ENCODE measurements around the gene CDHR5.

CDHR5 gene

DNA sequence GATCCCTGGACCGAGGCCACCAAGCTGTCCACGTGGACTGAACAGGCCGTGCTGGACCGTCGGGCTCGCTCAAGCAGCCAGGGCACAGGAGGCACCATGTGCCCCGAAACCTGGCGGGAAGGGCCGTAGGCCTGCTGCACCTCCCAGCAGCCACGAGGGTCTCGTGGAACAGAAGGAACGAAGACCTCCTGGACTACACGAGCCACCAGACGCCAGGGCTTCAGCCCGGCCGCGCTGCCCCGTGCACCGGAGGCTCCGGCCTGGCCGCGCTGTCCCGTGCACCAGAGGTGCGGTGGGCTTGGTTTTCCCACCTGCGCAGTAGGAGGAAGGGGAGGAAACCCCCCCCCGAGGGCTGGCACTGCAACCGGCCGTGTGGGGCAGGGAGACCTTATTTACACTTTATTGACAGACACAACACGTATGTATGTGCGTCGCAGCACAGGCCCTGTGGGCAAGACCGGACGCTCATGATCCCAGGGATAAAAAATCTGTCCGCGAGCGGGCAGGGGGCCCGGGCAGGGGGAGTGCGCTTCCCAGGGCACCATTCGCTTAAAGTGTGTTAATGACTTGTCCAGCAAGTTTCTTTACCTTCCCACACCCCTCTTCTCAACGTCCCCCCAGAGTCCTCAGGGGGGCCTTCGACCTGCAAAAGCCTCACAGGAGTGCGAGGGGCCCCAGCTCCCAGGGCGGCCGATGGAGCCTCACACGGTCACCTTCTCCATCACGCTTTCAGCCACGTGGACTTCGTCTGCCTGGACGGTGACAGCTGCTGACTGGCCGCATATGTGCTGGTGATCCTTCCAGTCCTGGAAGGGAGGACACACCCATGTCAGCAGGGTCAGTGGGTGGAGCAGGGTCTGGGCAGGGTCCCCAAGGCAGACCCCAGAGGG, 19.3 kb upstream of the CDHR5 start:
- no peak for DNase-seq

- no peak for DNase-seq
These were observed 18.6 kb upstream of the CDHR5 start for GRCh38 chr11:643366-643765.

GRCh38 chr11:641806-642370, 17.1 kb upstream of the CDHR5 start:
- DNase-seq, result no peak

GRCh38 chr11:640021-640706, 15.4 kb upstream of the CDHR5 start:
- no peak for DNase-seq

GRCh38 chr11:639332-639955, 14.7 kb upstream of the CDHR5 start:
- no peak for DNase-seq

DNA sequence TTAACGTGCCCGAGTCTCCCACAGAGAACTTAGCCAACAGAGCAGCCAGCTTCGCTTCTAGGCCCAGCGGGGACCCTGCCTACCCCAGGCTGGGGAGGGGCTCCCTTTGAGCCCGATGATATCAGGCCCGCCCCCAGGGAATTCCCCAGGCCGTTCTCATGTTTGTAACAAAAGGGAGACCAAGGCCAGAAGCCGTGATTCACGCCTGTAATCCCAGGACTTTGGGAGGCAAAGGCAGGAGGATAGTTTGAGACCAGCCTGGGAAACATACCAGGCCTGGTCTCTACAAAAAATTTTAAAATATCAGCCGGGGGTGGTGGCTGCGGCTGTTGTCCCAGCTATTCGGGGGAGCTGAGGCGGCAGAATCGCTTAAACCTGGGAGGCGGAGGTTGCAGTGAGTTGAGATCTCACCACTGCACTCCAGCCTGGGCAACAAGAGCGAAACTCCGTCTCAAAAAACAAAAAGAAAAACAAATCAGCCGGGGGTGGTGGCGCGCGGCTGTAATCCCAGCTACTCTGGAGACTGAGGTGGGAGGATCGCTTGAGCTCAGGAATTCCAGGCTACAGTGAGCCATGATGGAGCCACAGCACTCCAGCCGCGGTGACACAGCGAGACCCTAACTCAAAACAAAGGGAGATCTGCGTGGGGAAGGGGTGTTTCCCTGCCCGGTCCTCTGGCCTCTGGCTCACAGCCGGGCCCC, 14.0 kb upstream of the CDHR5 start:
- no peak for DNase-seq

DNA sequence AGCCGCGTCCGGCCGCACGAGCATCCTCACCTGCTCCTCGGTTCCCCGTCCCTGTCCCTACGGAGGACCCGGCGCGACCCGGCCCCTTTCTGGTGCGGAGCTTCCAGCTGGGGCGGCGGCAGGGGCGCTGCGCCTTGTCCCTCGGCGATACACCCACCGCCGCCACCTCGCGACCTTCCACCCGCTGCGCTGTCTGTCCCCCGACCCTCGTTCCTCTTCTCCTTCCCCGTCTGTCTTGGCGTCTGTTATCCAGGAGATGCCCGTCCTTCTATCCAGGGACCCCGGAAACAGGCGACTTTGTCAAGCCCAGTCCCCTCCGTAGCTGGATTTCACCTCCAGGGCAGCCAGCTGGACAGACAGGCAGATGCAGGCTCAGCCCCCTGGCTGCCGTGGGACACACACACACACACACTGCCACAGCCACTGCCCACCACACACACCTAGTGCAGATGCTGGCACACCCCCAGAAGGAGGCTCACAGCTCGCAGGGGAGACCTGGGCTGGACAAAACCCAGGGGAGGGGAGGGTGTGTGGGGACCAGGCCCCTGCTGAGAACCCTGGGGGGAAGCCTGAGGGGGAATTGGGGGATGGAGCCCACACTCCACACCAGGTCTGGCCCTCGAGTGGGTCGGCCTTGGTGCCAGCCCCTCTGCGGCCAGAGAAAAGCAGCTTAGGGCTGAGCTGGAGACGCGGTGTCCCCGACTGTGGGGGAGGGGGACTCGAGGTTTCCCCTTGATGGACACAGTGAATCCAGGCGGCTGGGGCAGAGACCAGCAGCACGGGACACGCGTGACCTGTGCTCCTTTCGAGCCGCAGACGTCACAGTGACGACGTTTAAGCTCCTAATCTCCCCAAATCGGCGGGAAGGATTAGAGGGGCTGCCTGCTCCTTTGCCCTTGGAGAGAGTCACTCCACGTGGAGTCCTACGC, 13.1 kb upstream of the CDHR5 start:
- DNase-seq, result no peak

- no peak for DNase-seq
These were observed 12.5 kb upstream of the CDHR5 start for GRCh38 chr11:637333-637592.

- no peak for DNase-seq
These were observed 12.0 kb upstream of the CDHR5 start, which contains the start of gene DRD4 for GRCh38 chr11:636511-637332. Gene DRD4 (plus strand): TSS chr11:637269. CDS start chr11:637305, 36 bp downstream.

- DNase-seq, result no peak
These were observed 11.3 kb upstream of the CDHR5 start for GRCh38 chr11:635945-636510.

DNA sequence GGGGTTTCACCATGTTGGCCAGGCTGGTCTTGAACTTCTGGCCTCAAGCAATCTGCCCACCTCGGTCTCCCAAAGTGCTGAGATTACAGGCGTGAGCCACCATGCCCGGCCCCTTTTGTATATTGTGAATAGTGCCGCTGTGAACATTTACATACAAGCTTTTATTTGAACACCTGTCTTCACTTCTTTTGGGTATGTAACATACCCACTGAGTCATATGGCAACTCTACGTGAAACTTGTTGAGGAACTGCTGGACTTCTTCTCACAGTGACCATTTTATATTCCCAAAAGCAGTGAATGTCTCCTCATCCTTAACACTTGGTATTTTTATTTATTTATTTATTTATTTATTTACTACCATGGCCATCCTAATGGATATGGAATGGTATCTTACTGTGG, 6.1 kb upstream of the CDHR5 start:
- DNase-seq, result no peak

GRCh38 chr11:629237-629583, 4.5 kb upstream of the CDHR5 start:
- peak; percentile 38 for DNase-seq

DNA sequence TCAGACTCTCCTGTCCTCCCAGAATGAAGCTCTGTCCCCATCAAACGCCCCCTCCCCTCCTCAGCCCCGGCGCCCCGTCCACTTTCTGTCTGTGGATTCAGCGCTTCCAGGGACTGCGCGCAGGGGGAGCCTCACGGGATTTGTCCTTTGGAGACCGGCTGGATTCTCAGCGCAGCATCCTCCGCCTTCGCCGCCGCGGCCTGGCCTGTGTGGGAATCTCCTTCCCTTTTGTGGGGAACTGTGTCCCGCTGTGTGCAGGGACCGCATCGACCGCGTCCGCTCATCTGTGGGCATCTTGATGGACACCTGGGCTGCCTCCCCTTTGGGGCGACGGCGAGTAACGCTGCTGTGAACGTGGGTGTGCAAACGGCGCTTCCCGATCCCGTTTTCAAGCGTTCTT, 3.3 kb upstream of the CDHR5 start:
- no peak for DNase-seq

DNA sequence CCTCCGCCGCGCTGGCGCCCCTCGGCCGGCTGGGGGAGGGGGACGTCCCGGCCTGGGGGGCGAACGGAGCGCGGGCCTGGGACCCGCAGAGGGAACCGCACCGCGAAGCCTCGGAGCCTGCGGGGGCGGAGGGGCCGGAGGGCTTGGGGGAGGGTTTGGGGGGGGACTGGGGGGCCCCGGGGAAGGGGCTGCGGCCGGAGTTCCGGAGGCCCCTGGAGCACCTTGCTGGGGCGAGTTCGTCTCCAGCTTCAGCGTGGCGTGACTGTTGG, 2.5 kb upstream of the CDHR5 start:
- no peak for DNase-seq

DNA sequence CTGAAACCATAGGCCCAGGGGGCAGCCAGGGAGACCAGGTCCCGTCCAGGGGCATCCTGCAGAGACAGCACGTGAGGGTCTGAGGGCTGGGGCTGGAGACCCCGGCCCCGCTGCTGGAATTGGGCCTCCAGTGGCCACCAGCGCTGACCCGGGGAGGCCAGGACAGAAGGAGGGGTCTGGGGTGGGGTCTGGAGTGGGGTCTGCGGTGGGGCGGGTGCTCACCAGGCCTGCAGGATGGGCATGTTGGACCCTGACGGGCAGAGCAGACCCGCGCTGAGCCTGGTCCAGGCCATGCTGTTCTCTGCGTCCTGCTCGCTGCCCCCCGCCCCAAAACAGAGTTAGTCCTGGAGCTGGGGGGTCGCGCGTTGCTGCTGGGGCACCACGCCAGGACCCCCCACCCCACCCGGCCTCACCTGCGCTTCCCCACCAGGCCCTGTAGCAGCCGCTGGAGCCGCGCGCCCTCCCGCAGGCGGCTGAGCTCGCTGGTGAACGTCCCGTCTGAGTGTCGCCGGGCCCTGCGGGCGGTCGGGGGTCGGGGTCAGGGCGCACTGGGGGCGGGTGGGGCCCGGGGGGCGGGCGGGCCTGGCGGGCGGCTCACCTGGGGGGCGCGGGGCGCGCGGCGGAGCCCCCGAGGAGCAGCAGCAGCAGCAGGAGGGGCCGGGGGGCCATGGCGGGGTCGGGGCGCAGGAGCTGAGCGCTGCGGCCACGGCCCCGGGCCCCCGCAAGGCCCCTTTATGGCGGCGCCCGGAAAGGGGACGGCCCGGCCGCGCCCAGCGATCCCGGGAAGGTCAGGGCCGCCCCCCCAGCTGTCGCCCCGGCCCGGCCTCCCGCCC, 1.9 kb upstream of the CDHR5 start, which contains the start of gene SCT:
Gene SCT (minus strand): TSS at position 707 of the 833 bp plus-strand sequence. CDS start 38 bp downstream, at position 669.
- DNase-seq, result no peak

GRCh38 chr11:625636-626268, 997 bp upstream of the CDHR5 start:
- DNase-seq, result no peak

- DNase-seq, result no peak
These were observed 603 bp downstream of the CDHR5 start for GRCh38 chr11:623999-624704.

GRCh38 chr11:623349-623869, 1.3 kb downstream of the CDHR5 start:
- DNase-seq, result no peak
